Activated CD8-positive, alpha-beta T cell treated with anti-CD3 and anti-CD28 coated beads, Interleukin-2, amount 10 ng/mL, durations not matched to agents 7 days and 5 days (primary cell): Measurements from ENCODE around the gene PPP6R3. TPM values are rescaled to one million over a fixed set of nuclear protein-coding genes. Genes with fewer than 3 reads are reported as not detected.

Experiments
- ATAC-seq: fragments of 150-1000 bp; cut with Tn5 transposase; one replicate; pipeline ENCODE4 v1.10.0; 2021; ENCODE audit warnings: moderate library complexity
- CTCF ChIA-PET: fragments of 350-600 bp; sonication (Branson Sonifier 250); formaldehyde crosslinking; loops from one replicate; lab custom pipeline; 2021; ENCODE audit warnings: antibody characterized with exemption; lab: Charles Lee
- POLR2A ChIA-PET: fragments of 350-600 bp; sonication (Branson Sonifier 250); formaldehyde crosslinking; loops from one replicate; lab custom pipeline; 2021; ENCODE audit warnings: antibody characterized with exemption; lab: Charles Lee
- DNase-seq: peaks from one replicate; pipeline ENCODE4 v3.0.0-alpha.2; 2020
- H3K27ac Mint-ChIP-seq: one replicate; pipeline ENCODE4 v1.8.0; 2021; ENCODE audit warnings: mild to moderate bottlenecking, mixed read lengths
- H3K27me3 Mint-ChIP-seq: one replicate; pipeline ENCODE4 v1.8.0; 2021; ENCODE audit warnings: low read depth, mixed read lengths
- H3K36me3 Mint-ChIP-seq: one replicate; pipeline ENCODE4 v1.8.0; 2021; ENCODE audit warnings: low read depth, mixed read lengths
- H3K4me1 Mint-ChIP-seq: one replicate; pipeline ENCODE4 v1.8.0; 2021; ENCODE audit warnings: low read depth, mixed read lengths
- H3K4me3 Mint-ChIP-seq: one replicate; pipeline ENCODE4 v1.8.0; 2021; ENCODE audit warnings: mild to moderate bottlenecking, mixed read lengths
- H3K9me3 Mint-ChIP-seq: one replicate; pipeline ENCODE4 v1.8.0; 2022; ENCODE audit warnings: mixed read lengths; ENCODE audit not compliant: insufficient read depth
- total RNA-seq, 2 experiments: library from RNA; stranded (reverse); gene quantifications; one replicate each; pipeline ENCODE4 v1.2.3, GENCODE V29; 2021

PPP6R3 gene
- total RNA-seq, 2 experiments from 2014 or later: 114 to 120 TPM

DNA sequence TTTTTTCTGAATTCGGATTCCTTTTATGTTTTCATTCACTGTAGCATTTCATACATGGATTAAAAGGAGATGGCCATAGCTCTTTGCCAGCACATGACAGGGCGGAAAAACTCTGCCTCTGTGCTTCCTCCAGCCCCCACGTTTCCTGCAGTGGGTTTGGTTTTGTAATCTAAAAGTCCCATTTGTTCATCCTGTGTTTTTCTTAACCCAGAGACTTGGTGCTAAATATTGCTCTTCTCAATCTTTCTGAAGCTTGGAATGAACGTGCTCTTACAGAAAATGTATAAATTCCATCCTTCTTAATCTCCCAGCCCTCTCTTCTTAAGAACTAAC lies 89.9 kb downstream of the PPP6R3 start:
- no peaks in the 10 kb centered on the region for H3K9me3 Mint-ChIP-seq
- peaks cover 46% of the 10 kb centered on the region for H3K4me1 Mint-ChIP-seq
- peaks cover 72% of the 10 kb centered on the region for H3K36me3 Mint-ChIP-seq
- peak overlapping the region; percentile 81 for H3K27ac Mint-ChIP-seq
- POLR2A ChIA-PET: interaction anchor here (0.6 kb wide), 1 partner anchor 1234 kb away, joined by 3 read pairs; no protein-coding TSS in a partner anchor
- ATAC-seq: peak; percentile 57
- H3K4me3 Mint-ChIP-seq: peak overlapping the region; percentile 41
- CTCF ChIA-PET: interaction anchor here (0.9 to 1.2 kb wide), 4 partner anchors 27 to 90 kb away, joined by 3 to 5 read pairs (median 4); no protein-coding TSS in a partner anchor
- H3K27me3 Mint-ChIP-seq: no peaks in the 10 kb centered on the region
- DNase-seq: peak; percentile 38

DNA sequence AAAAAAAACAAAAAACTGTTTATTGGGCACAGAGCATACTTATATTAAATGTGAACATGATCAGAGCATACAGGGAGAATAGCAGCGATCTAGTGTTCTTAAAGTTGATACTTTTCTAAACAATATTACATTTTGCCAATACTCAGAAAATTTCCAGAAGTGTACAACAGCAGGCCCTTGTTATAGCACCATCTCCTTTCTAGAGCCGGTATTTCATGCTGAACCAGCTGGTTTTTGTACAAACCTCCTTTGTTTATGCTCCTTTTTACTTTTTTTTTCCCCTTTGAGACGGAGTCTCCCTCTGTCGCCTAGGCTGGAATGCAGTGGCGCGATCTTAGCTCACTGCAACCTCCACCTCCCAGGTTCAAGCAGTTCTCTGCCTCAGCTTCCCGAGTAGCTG lies 90.7 kb downstream of the PPP6R3 start:
- ChIA-PET POLR2A (no interaction called here), CTCF (interaction anchor here (0.7 kb wide), 1 partner anchor 193 kb away, joined by 3 read pairs; no protein-coding TSS in a partner anchor)
- Mint-ChIP-seq H3K27me3 (no peaks in the 10 kb centered on the region), H3K4me3 (no peak overlapping the region), H3K27ac (no peak overlapping the region), H3K4me1 (peaks cover 44% of the 10 kb centered on the region), H3K9me3 (no peaks in the 10 kb centered on the region), H3K36me3 (peaks cover 72% of the 10 kb centered on the region)
- ATAC-seq: no peak
- DNase-seq: no peak

DNA sequence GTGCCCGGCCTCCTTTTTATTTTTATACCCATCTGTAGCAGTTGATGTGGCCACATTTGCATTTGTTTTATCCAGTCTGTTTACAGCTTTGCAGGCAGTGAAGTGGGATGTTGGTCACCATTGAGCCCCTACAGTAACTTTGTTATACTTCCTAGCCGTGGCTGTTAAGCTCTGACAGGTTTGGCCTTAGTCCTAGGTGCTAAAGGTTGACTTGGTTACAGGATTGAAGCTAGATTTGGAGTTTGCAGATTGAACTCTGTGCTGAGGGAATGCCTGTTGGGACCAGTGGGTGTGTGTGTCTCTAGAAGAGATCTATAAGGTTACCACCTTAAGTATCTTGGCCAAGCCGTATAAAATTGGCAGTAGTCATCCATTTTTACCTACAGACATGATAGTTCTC lies 91.2 kb downstream of the PPP6R3 start:
- H3K27ac Mint-ChIP-seq: peak overlapping the region; percentile 37
- no peaks in the 10 kb centered on the region for H3K9me3 Mint-ChIP-seq
- peaks cover 39% of the 10 kb centered on the region for H3K4me1 Mint-ChIP-seq
- no peaks in the 10 kb centered on the region for H3K27me3 Mint-ChIP-seq
- DNase-seq: no peak
- H3K36me3 Mint-ChIP-seq: peaks cover 69% of the 10 kb centered on the region
- ATAC-seq: no peak
- no peak overlapping the region for H3K4me3 Mint-ChIP-seq
- ChIA-PET CTCF (interaction anchor here (0.7 kb wide), 1 partner anchor 193 kb away, joined by 3 read pairs; no protein-coding TSS in a partner anchor), POLR2A (no interaction called here)

DNA sequence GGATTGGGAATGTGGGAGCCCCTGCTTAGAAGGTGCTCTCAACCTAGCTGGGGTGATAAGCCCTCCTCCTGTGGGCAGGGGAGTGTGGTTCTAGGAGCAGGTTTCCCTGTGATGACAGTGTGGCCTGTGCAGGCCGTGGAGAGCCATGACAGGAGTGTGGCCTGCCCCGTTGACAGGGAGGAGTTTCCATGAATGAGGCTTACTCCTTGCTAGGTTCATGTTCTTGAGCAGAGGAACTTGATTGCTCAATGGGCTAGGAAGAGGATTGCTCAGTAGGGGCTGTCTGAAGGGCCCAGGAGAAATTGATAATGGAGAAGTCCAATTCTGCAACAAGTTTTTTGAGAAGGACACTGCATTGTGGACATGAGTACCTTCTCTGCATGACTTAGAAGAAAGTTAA lies 92.0 kb downstream of the PPP6R3 start:
- DNase-seq (no peak), ATAC-seq (no peak)
- Mint-ChIP-seq H3K4me1 (peaks cover 33% of the 10 kb centered on the region), H3K36me3 (peaks cover 70% of the 10 kb centered on the region), H3K27me3 (no peaks in the 10 kb centered on the region), H3K9me3 (no peaks in the 10 kb centered on the region), H3K27ac (peak overlapping the region; percentile 62), H3K4me3 (no peak overlapping the region)
- CTCF ChIA-PET: no interaction called here
- POLR2A ChIA-PET: no interaction called here

DNA sequence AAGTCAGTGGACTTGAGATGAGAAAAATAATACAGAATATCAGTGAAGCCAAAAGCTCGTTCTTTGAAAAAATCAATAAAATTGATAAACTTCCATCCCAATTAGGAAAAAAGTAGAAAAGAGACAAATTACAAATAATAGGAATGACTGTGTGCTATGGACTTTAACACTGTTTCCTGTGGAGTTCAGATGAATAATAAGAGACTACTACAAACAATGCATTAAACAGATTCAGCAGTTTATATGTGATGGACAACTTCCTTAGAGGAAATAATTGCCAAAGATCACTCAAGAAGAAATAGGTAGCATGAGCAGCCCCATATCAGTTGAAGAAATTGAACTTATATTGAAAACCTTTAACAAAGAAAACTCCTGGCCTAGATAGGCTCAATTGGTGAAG lies 99.7 kb downstream of the PPP6R3 start:
- Mint-ChIP-seq H3K9me3 (no peaks in the 10 kb centered on the region), H3K27me3 (no peaks in the 10 kb centered on the region), H3K36me3 (peaks cover 70% of the 10 kb centered on the region), H3K27ac (no peak overlapping the region), H3K4me3 (no peak overlapping the region), H3K4me1 (peaks cover 15% of the 10 kb centered on the region)
- ChIA-PET CTCF (interaction anchor here (0.7 kb wide), 1 partner anchor 420 kb away, joined by 3 read pairs; no protein-coding TSS in a partner anchor), POLR2A (no interaction called here)
- ATAC-seq (no peak), DNase-seq (no peak)

DNA sequence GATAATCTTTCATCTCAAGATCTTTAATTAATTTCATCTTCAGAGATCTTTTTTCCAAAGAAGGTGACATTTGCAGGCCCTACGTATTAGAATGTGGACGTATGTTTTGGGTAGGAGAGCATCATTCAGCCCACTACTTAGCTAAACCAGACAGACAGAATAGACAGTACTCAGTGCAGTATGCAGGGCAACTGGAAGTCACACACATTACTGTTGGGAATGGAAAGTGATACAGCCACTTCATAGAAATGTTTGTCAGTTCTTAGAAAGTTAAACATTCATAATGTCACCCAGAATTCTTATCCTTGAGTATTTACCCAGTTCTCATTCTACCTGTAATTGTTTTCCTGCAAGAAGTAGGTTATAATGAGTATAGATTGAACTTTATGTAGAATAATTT lies 102.9 kb downstream of the PPP6R3 start:
- Mint-ChIP-seq H3K4me3 (no peak overlapping the region), H3K27ac (no peak overlapping the region), H3K27me3 (no peaks in the 10 kb centered on the region), H3K36me3 (peaks cover 78% of the 10 kb centered on the region), H3K4me1 (peaks cover 19% of the 10 kb centered on the region), H3K9me3 (no peaks in the 10 kb centered on the region)
- ChIA-PET POLR2A (no interaction called here), CTCF (interaction anchor here (1.7 kb wide), 1 partner anchor 20 kb away, joined by 5 read pairs; no protein-coding TSS in a partner anchor)
- DNase-seq (no peak), ATAC-seq (no peak)

DNA sequence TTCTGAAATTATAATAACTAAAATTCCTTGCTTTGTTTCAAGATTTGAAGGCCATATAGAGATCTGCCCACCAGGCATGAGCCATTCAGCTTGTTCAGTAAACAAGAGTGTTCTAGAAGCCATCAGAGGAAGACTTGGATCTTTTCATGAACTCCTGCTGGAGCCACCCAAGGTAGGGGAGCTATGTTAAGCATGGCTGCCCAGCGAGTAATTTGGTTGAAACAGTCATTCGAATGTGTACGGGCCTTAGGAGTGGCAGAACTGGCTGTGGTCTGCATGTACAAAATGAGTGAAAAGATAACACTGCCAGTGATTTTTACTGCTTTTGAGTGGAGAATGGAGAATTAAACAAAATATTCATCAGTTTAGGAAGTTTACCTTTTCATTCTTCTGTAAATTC lies 103.7 kb downstream of the PPP6R3 start:
- ATAC-seq (no peak), DNase-seq (no peak)
- ChIA-PET CTCF (interaction anchor here (1.7 kb wide), 1 partner anchor 19 kb away, joined by 5 read pairs; no protein-coding TSS in a partner anchor), POLR2A (no interaction called here)
- Mint-ChIP-seq H3K4me3 (no peak overlapping the region), H3K27ac (no peak overlapping the region), H3K27me3 (no peaks in the 10 kb centered on the region), H3K9me3 (no peaks in the 10 kb centered on the region), H3K36me3 (peaks cover 77% of the 10 kb centered on the region), H3K4me1 (peaks cover 22% of the 10 kb centered on the region)

DNA sequence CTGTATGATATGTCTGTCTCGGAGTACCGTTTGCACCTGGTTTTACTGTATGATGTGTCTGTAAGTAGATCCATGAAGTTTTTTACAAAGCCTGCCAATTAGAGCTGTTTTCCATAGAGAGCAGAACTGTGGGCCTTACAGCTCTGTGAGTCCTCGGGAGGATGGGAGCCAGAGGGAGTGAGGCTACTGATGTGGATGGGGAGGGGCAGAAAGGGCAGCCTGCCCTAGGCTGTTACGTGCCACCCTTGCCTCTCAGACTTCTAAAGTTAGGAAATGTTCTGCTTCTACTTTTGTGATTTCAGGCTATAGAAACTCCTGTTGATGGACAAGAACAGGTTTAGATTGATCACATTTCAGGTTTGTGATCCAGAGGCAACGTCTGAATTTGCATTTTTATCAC lies 105.2 kb downstream of the PPP6R3 start:
- CTCF ChIA-PET: no interaction called here
- no peak overlapping the region for H3K27ac Mint-ChIP-seq

DNA sequence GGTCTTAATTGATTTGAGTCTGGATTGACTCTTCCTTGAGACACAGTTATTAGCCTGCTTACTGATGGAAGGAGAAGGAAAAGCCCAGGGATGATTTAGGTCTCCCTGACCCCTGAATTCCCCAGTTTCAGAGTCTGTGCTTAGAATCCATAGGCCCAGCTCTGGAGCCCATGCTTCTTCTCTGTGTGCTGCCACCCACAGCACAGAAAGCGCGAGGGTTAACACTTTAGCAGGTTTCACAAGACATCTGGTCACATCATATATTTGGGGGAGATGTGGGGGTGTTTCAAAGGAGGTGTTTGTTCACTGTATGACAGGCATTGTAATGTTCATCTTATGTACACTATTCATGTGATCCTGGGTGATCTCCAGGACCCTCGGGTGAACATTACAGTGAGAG lies 107.0 kb downstream of the PPP6R3 start:
- ChIA-PET POLR2A (no interaction called here), CTCF (interaction anchor here (1.3 kb wide), 1 partner anchor 17 kb away, joined by 5 read pairs; no protein-coding TSS in a partner anchor)
- H3K27me3 Mint-ChIP-seq: no peaks in the 10 kb centered on the region
- H3K4me1 Mint-ChIP-seq: peaks cover 24% of the 10 kb centered on the region
- no peak for DNase-seq
- no peak for ATAC-seq
- H3K36me3 Mint-ChIP-seq: peaks cover 72% of the 10 kb centered on the region
- no peaks in the 10 kb centered on the region for H3K9me3 Mint-ChIP-seq
- H3K27ac Mint-ChIP-seq: no peak overlapping the region
- H3K4me3 Mint-ChIP-seq: no peak overlapping the region

More for the DNA sequence above, 105.2 kb downstream of the PPP6R3 start:
- POLR2A ChIA-PET: no interaction called here
- no peak overlapping the region for H3K4me3 Mint-ChIP-seq
- peaks cover 28% of the 10 kb centered on the region for H3K4me1 Mint-ChIP-seq
- H3K27me3 Mint-ChIP-seq: no peaks in the 10 kb centered on the region
- peaks cover 68% of the 10 kb centered on the region for H3K36me3 Mint-ChIP-seq
- DNase-seq: no peak
- no peak for ATAC-seq
- H3K9me3 Mint-ChIP-seq: no peaks in the 10 kb centered on the region

DNA sequence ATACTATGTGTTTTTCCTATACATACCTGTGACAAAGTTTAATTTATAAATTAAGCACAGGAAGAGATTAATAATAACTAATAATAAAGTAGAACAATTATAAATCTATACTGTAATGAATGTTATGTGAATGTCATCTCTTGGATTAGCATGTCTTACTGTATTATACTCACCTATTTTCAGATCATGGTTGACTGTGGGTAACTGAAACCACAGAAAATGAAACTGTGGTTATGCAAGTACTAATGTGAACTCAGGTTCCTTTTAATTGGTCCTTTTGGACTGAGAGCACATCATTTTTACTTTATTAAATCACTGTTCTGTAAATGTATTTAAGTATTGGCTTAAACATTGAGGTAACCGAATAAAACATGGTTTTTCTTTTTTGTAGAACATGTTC lies 108.8 kb downstream of the PPP6R3 start:
- ChIA-PET CTCF (no interaction called here), POLR2A (no interaction called here)
- H3K27me3 Mint-ChIP-seq: no peaks in the 10 kb centered on the region
- H3K27ac Mint-ChIP-seq: no peak overlapping the region
- peaks cover 68% of the 10 kb centered on the region for H3K36me3 Mint-ChIP-seq
- ATAC-seq (peak; percentile 67), DNase-seq (peak; percentile 38)
- no peaks in the 10 kb centered on the region for H3K9me3 Mint-ChIP-seq
- H3K4me1 Mint-ChIP-seq: peaks cover 16% of the 10 kb centered on the region
- no peak overlapping the region for H3K4me3 Mint-ChIP-seq

DNA sequence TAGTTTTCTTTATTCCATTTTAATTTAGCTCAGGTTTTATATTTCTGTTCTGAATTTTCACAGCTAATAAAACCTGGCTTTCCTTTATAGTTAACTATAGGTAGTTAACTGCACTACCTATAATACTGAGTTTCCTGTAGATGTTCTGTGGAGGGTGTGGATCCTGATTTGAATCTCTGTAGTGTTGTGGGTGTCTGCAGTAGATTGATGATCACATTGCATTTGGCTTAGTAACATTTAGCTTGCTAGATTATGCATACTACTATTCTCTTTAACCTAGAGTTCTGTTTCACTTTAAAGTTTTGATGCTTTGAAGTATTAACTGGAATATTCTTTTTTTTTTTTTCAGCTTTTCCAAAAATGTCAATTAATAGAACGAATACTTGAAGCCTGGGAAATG lies 110.1 kb downstream of the PPP6R3 start:
- DNase-seq (no peak), ATAC-seq (no peak)
- Mint-ChIP-seq H3K4me3 (no peak overlapping the region), H3K36me3 (peaks cover 66% of the 10 kb centered on the region), H3K4me1 (peaks cover 16% of the 10 kb centered on the region), H3K9me3 (no peaks in the 10 kb centered on the region), H3K27me3 (no peaks in the 10 kb centered on the region), H3K27ac (no peak overlapping the region)
- ChIA-PET POLR2A (no interaction called here), CTCF (interaction anchor here (3.0 kb wide), 1 partner anchor 13 kb away, joined by 16 read pairs; no protein-coding TSS in a partner anchor)

DNA sequence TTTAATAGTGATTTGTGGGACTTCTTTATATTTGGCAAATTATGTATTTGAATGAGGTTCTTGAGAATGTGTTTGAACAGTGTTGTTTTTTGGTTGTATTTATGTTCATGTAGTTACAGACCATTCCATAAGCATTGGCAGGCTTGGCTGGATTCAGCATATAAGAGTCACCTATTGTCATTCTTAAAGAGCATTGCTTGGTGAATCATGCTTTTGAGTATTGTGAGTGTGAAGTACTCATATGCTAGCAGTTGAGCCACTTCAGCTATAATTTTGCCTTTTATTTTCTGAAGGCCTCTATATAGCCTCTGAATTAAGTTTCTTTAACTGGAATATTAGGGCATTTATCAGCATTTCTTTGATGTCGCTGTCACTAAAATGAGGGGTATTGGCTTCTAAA lies 113.8 kb downstream of the PPP6R3 start:
- Mint-ChIP-seq H3K36me3 (peaks cover 65% of the 10 kb centered on the region), H3K27ac (no peak overlapping the region), H3K27me3 (no peaks in the 10 kb centered on the region), H3K4me3 (no peak overlapping the region), H3K4me1 (peaks cover 6% of the 10 kb centered on the region), H3K9me3 (no peaks in the 10 kb centered on the region)
- ATAC-seq: no peak
- no peak for DNase-seq
- POLR2A ChIA-PET: no interaction called here
- CTCF ChIA-PET: interaction anchor here (2.9 kb wide), 1 partner anchor 10 kb away, joined by 16 read pairs; no protein-coding TSS in a partner anchor
